Measurements from ENCODE around the gene MTERF4.

Gene MTERF4

DNA sequence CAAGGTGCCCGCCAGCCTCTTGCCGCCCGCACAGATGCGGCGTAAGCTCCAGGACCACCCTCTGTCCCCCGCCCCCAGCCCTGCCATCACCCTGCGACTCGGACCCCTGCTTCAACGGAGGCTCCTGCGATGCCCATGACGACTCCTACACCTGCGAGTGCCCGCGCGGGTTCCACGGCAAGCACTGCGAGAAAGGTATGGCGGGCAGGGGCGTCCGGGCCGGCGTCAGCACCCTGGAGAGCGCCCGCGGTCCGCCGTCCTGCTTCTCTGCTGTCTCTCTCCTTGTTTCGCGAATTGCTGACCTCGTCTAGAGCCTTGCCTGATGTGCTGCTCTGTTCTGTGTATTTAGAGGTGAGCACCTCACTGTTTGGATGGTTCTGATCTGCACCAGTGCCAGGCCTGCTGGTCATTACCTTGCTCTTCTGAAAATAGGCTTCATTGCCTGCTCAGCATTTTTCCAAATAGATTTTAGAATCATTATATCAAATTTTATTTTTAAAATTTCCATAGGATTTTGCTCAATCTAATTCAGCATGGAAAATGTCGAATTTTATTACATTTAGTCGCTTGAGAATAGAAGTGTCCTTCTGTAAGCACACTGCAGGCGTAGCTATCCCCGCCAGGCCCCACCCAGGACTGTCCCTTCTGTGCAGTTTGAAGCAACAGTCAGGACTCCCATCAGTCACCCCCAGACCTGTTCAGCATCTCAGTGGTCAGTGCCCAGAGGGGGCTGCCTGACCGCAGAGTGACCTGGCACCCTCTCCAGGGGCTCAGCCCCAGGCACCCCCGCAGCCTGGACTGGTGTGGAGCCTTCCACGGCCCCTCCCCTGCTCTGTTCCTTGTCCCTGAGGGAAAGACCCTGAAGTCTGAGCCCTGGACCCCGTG, 52.1 kb downstream of the MTERF4 start:
- Histone ChIP-seq H3K27ac (ENCODE audit: low read length) (no peak overlapping the region), H3K4me3 (ENCODE audit: low read length) (no peak overlapping the region), H3K9me3 (ENCODE audit: control insufficient read depth, low read depth, low read length) (no peaks in the 10 kb centered on the region), H3K27me3 (ENCODE audit: control insufficient read depth, insufficient read depth, low read length) (peaks cover 5% of the 10 kb centered on the region), H3K9ac (ENCODE audit: low read length) (no peak overlapping the region), H3K36me3 (ENCODE audit: control insufficient read depth, low read depth, low read length) (no peaks in the 10 kb centered on the region), H3K4me1 (ENCODE audit: control insufficient read depth, low read depth, low read length) (no peaks in the 10 kb centered on the region)

DNA sequence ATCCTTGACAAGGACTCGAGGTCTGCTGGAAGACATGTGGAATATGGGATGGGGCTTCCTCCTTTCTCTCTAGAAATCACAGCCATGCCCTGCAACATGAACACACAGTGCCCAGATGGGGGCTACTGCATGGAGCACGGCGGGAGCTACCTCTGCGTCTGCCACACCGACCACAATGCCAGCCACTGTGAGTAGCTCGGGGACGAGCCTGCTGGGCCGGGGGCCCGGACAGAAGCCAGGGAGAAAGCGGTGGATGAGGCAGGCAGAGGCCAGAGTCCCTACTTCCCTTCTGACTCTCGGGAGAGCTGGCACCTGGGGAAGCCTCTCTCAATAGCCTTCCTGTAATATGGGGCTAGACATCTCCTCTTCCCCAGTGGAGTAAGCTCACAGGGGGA, 53.1 kb downstream of the MTERF4 start:
- H3K4me3 ChIP-seq (ENCODE audit: low read length), result no peak overlapping the region
- H3K4me1 ChIP-seq (ENCODE audit: control insufficient read depth, low read depth, low read length), result no peaks in the 10 kb centered on the region
- no peak overlapping the region for H3K27ac ChIP-seq (ENCODE audit: low read length)
- no peak overlapping the region for H3K9ac ChIP-seq (ENCODE audit: low read length)
- H3K27me3 ChIP-seq (ENCODE audit: control insufficient read depth, insufficient read depth, low read length), result peaks cover 5% of the 10 kb centered on the region
- H3K36me3 ChIP-seq (ENCODE audit: control insufficient read depth, low read depth, low read length), result no peaks in the 10 kb centered on the region
- H3K9me3 ChIP-seq (ENCODE audit: control insufficient read depth, low read depth, low read length), result no peaks in the 10 kb centered on the region

DNA sequence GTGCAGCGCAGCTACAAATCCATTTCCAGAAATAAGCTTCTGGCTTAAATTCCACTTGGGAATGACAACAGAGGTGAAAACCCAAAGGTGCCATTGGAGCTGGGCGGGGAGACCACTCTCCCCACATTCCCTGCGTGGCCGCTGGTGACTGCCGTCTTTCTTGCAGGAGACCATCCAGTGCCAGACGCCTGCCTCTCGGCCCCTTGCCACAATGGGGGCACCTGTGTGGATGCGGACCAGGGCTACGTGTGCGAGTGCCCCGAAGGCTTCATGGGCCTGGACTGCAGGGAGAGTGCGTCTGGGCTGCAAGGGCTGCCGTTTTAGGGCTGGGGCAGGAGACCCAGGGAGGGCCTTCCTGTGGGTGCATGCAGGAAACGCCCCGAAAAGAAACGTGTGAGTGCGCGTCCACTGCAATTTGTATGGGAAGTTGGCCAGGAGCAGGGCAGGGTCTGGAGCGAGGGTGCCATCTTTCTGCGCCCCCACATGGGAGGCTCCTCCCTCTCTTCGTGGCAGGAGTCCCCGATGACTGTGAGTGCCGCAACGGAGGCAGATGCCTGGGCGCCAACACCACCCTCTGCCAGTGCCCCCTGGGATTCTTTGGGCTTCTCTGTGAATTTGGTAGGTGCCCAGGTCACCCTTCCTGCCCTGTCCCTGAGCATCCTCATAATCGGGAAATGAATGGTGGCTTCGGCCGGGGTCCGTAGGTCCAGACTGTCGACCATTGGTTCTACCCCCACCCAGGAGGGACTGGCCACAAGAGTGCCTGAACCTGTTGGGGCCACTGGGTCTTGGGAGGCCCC, 53.7 kb downstream of the MTERF4 start:
- no peaks in the 10 kb centered on the region for H3K9me3 ChIP-seq (ENCODE audit: control insufficient read depth, low read depth, low read length)
- no peak overlapping the region for H3K27ac ChIP-seq (ENCODE audit: low read length)
- H3K4me1 ChIP-seq (ENCODE audit: control insufficient read depth, low read depth, low read length), result no peaks in the 10 kb centered on the region
- H3K27me3 ChIP-seq (ENCODE audit: control insufficient read depth, insufficient read depth, low read length), result peaks cover 5% of the 10 kb centered on the region
- H3K4me3 ChIP-seq (ENCODE audit: low read length), result no peak overlapping the region
- H3K36me3 ChIP-seq (ENCODE audit: control insufficient read depth, low read depth, low read length), result no peaks in the 10 kb centered on the region
- no peak overlapping the region for H3K9ac ChIP-seq (ENCODE audit: low read length)

DNA sequence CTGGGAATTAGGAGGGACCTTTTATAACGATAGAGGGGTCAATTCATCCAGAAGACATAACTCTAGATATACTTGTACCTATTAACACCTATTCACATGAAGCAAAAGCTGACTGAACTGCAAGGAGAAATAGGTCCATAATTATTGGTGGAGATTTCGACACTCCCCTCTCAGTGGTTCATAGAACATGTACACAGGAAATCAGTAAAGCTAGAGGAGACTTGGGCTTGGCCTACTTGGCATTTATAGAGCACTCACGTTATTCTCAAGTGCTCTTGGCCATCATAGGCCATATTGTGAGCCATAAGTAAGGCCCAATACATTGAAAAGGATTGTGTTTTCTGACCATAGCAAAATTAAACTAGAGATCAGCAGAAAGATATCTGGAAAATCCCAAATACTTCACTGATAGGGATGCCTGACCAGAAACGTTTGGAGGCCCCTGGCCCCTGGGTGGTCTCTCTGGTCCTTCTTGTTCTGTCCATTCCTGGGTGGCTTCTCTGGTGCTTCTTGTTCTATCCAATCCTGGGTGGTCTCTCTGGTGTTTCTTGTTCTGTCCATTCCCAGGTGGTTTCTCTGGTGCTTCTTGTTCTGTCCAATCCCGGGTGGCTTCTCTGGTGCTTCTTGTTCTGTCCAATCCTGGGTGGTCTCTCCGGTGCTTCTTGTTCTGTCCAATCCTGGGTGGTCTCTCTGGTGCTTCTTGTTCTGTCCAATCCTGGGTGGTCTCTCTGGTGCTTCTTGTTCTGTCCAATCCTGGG, 54.7 kb downstream of the MTERF4 start:
- H3K4me1 ChIP-seq (ENCODE audit: control insufficient read depth, low read depth, low read length), result no peaks in the 10 kb centered on the region
- peaks cover 7% of the 10 kb centered on the region for H3K27me3 ChIP-seq (ENCODE audit: control insufficient read depth, insufficient read depth, low read length)
- no peaks in the 10 kb centered on the region for H3K9me3 ChIP-seq (ENCODE audit: control insufficient read depth, low read depth, low read length)
- H3K27ac ChIP-seq (ENCODE audit: low read length), result no peak overlapping the region
- H3K36me3 ChIP-seq (ENCODE audit: control insufficient read depth, low read depth, low read length), result no peaks in the 10 kb centered on the region
- H3K9ac ChIP-seq (ENCODE audit: low read length), result no peak overlapping the region
- no peak overlapping the region for H3K4me3 ChIP-seq (ENCODE audit: low read length)
